Measurements from ENCODE around the gene CYP2R1. TPM values are rescaled to one million over a fixed set of nuclear protein-coding genes. Genes with fewer than 3 reads are reported as not detected.

Gene CYP2R1
- total and polyA plus RNA-seq, 2 of the 13 experiments (the other 11 are each of a cell fraction or from before 2014, with no cell fraction given) = 0.59 to 0.60 TPM

DNA sequence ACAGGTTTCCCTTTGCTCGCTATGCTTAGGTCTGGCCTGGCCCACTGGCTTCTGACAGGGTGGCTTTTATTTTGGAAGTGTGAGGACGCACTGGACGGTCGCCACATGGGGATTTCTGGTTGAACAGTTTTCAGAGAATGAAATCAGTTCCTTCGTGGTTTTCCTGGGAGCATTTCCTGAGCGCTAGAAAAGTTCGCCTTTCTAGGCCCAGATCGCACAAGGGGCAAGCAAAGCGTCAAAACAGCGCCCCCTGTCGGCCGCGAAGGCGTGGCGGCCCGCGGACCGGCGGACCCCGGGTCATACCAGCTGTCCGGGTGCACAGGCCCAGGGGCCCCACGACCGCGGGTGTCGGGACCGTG is 12.7 kb upstream of the CYP2R1 start (continued):
- TF ChIP-seq, protein P1, sequence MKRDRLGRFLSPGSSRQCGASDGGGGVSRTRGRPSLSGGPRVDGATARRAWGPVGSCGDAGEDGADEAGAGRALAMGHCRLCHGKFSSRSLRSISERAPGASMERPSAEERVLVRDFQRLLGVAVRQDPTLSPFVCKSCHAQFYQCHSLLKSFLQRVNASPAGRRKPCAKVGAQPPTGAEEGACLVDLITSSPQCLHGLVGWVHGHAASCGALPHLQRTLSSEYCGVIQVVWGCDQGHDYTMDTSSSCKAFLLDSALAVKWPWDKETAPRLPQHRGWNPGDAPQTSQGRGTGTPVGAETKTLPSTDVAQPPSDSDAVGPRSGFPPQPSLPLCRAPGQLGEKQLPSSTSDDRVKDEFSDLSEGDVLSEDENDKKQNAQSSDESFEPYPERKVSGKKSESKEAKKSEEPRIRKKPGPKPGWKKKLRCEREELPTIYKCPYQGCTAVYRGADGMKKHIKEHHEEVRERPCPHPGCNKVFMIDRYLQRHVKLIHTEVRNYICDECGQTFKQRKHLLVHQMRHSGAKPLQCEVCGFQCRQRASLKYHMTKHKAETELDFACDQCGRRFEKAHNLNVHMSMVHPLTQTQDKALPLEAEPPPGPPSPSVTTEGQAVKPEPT (CRISPR knock-in tag; IDR thresholded peaks at IDR 0.05; ENCODE audit: low read depth) = no peak
- TF ChIP-seq FOXA1 (IDR thresholded peaks at IDR 0.05) (no peak), FOXA1 (CRISPR knock-in tag; IDR thresholded peaks at IDR 0.05) (no peak), RARG (CRISPR knock-in tag; IDR thresholded peaks at IDR 0.05; ENCODE audit: low read depth) (no peak), ZBTB38 (CRISPR knock-in tag; IDR thresholded peaks at IDR 0.05) (no peak), ZNF180 (CRISPR knock-in tag; IDR thresholded peaks at IDR 0.05; ENCODE audit: borderline replicate concordance, low read depth) (no peak), HMG20A (CRISPR knock-in tag; IDR thresholded peaks at IDR 0.05; ENCODE audit: borderline replicate concordance) (no peak), ZBTB3 (CRISPR knock-in tag; IDR thresholded peaks at IDR 0.05; ENCODE audit: borderline replicate concordance, low read depth) (no peak), NR2F6 (IDR thresholded peaks at IDR 0.05) (no peak), NR2F6 (CRISPR knock-in tag; IDR thresholded peaks at IDR 0.05) (no peak)

DNA sequence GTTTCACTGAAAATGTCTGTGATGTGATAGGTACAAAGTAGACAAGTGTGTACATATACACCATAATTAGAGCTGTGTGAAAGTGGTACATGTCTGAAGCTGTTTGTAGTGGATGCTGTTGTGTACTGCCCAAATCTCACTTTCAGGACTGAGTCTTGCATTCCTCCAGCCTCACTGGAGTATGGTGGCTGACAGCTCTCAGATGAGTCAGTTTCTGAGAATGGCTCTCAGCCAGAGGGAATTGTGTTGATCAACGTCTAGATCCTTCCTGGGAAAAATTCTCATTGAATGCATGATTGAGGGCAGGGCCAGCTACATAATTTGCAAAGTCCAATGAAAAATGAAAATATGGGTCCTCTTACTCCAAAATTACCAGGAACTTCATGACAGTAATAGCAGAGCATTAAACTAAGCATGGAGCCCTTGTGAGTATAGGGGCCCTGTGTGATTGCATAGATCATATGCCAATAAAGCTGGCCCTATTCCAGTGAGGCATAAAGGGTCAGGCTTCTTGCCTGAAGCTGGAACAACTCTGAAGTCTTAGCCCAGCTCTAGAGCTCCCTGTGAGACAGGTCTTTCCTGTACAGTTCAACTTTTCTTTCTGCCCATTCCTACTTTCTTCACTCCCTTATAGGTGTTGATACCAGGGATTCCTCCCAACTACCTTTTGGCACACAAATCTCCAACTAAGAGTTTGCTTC is 10.8 kb upstream of the CYP2R1 start:
- H3K4me1 ChIP-seq (ENCODE audit: insufficient read depth, low read length) = peaks cover 16% of the 10 kb centered on the region
- no peak for DNase-seq (ENCODE audit: low spot score)
- no peak for FAIRE-seq
- H3K27ac ChIP-seq (ENCODE audit: extremely low read length, insufficient read depth, low read length) = no peak overlapping the region
- ChIA-PET POLR2A (no interaction called here), CTCF (ENCODE audit: low intra/inter-chr PET ratio, low total read pairs) (no interaction called here)
- H3K79me2 ChIP-seq (ENCODE audit: insufficient read depth, low read length) = no peaks in the 10 kb centered on the region
- no peak overlapping the region for H2AFZ ChIP-seq (ENCODE audit: low read length)
- no peaks in the 10 kb centered on the region for H3K36me3 ChIP-seq (replicated peaks in 1 of 2; ENCODE audit: control insufficient read depth in 1 of 2, insufficient read depth in 2 of 2, low read length in 2 of 2)
- H3K9me3 ChIP-seq (ENCODE audit: low read length) = no peaks in the 10 kb centered on the region
- no peak overlapping the region for H3K4me3 ChIP-seq (replicated peaks in 1 of 3; ENCODE audit: insufficient read depth in 1 of 3, low read depth in 2 of 3, low read length in 3 of 3)
- in situ Hi-C loops (cut with HindIII; ENCODE audit: extremely low pct_ligation_motif_present, low pct_unique_long_range_greater_than_20kb) = no loop called here
- no peak overlapping the region for H3K4me2 ChIP-seq (ENCODE audit: low read depth, low read length)
- H3K27me3 ChIP-seq (ENCODE audit: control insufficient read depth in 1 of 2, insufficient read depth in 2 of 2, low read length in 2 of 2) = no peaks in the 10 kb centered on the region
- no peak overlapping the region for H3K9ac ChIP-seq (ENCODE audit: insufficient read depth, low read depth, low read length)
- intact Hi-C loops (cut with micrococcal nuclease; ENCODE audit: unreplicated experiment) = no loop called here
- WGBS (ENCODE audit: low lambda C conversion rate) = 29% methylated on average over 1 of the region's 1 CpG
- H4K20me1 ChIP-seq (ENCODE audit: insufficient read depth, low read length) = no peaks in the 10 kb centered on the region
- no TSS peak for BruUV-seq (replicated peaks)
- no peak for ATAC-seq
- no peak for TF ChIP-seq ZNF883 (CRISPR knock-in tag; IDR thresholded peaks at IDR 0.05; ENCODE audit: not compliant biosample characterization)
- TF ChIP-seq ZNF205 (CRISPR knock-in tag; IDR thresholded peaks at IDR 0.05) = no peak
- TF ChIP-seq ZNF24 (IDR thresholded peaks at IDR 0.05) = no peak
- no peak for TF ChIP-seq FOXA3 (CRISPR knock-in tag; IDR thresholded peaks at IDR 0.05)
- TF ChIP-seq, protein P2, sequence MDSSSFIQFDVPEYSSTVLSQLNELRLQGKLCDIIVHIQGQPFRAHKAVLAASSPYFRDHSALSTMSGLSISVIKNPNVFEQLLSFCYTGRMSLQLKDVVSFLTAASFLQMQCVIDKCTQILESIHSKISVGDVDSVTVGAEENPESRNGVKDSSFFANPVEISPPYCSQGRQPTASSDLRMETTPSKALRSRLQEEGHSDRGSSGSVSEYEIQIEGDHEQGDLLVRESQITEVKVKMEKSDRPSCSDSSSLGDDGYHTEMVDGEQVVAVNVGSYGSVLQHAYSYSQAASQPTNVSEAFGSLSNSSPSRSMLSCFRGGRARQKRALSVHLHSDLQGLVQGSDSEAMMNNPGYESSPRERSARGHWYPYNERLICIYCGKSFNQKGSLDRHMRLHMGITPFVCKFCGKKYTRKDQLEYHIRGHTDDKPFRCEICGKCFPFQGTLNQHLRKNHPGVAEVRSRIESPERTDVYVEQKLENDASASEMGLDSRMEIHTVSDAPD (CRISPR knock-in tag; IDR thresholded peaks at IDR 0.05) = no peak
- no peak for TF ChIP-seq ZMAT3 (CRISPR knock-in tag; conservative IDR thresholded peaks at IDR 0.05)
- TF ChIP-seq, protein P3, sequence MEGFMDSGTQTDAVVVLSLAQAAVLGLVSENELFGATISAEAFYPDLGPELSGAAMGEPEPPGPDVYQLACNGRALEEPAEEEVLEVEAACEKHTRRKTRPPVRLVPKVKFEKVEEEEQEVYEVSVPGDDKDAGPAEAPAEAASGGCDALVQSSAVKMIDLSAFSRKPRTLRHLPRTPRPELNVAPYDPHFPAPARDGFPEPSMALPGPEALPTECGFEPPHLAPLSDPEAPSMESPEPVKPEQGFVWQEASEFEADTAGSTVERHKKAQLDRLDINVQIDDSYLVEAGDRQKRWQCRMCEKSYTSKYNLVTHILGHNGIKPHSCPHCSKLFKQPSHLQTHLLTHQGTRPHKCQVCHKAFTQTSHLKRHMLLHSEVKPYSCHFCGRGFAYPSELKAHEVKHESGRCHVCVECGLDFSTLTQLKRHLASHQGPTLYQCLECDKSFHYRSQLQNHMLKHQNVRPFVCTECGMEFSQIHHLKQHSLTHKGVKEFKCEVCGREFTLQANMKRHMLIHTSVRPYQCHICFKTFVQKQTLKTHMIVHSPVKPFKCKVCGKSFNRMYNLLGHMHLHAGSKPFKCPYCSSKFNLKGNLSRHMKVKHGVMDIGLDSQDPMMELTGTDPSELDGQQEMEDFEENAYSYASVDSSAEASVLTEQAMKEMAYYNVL (CRISPR knock-in tag; IDR thresholded peaks at IDR 0.05; ENCODE audit: borderline replicate concordance) = no peak

All from HepG2 (cell line).